Fibroblast of pulmonary artery (primary cell): Measurements from ENCODE around the gene RCN1.

Experiments used
- DNase-seq: peaks from one replicate; pipeline ENCODE4 v3.0.0-alpha.2; 2010; ENCODE audit warnings: low read depth
- H3K4me3 ChIP-seq: replicated peaks from 2 replicates; pipeline ENCODE4 v1.5.1; 2011; ENCODE audit warnings: low read depth, mild to moderate bottlenecking, control low read depth, low read length, moderate library complexity
- CTCF ChIP-seq: IDR thresholded peaks from 2 replicates; pipeline ENCODE4 v1.5.1; 2011; ENCODE audit warnings: mild to moderate bottlenecking, control low read depth, low read length, inconsistent platforms; ENCODE audit errors: missing control alignments

RCN1 gene

GRCh38 chr11:32068134-32068870 lies 22.6 kb upstream of the RCN1 start:
- TF ChIP-seq CTCF = no peak
- H3K4me3 ChIP-seq = no peak overlapping the region
- no peak for DNase-seq

- TF ChIP-seq CTCF = no peak
- no peak for DNase-seq
- H3K4me3 ChIP-seq = no peak overlapping the region
Observed at GRCh38 chr11:32069361-32070058, 21.4 kb upstream of the RCN1 start.

- H3K4me3 ChIP-seq = no peak overlapping the region
- TF ChIP-seq CTCF = no peak
- DNase-seq = no peak
Observed at GRCh38 chr11:32070692-32071091, 20.2 kb upstream of the RCN1 start.

- DNase-seq = peak; percentile 67
- peak; percentile 72 for TF ChIP-seq CTCF
- no peak overlapping the region for H3K4me3 ChIP-seq
Observed at GRCh38 chr11:32071811-32072210, 19.1 kb upstream of the RCN1 start.

GRCh38 chr11:32072872-32073643 lies 17.8 kb upstream of the RCN1 start:
- H3K4me3 ChIP-seq = no peak overlapping the region
- no peak for DNase-seq
- no peak for TF ChIP-seq CTCF

GRCh38 chr11:32073644-32074026 lies 17.2 kb upstream of the RCN1 start:
- DNase-seq = no peak
- no peak for TF ChIP-seq CTCF
- no peak overlapping the region for H3K4me3 ChIP-seq
